ENCODE data around the gene TACR2.

GRCh38 chr10:69443354-69443753 is 26.6 kb upstream of the TACR2 start:
- TF ChIP-seq, protein P1, sequence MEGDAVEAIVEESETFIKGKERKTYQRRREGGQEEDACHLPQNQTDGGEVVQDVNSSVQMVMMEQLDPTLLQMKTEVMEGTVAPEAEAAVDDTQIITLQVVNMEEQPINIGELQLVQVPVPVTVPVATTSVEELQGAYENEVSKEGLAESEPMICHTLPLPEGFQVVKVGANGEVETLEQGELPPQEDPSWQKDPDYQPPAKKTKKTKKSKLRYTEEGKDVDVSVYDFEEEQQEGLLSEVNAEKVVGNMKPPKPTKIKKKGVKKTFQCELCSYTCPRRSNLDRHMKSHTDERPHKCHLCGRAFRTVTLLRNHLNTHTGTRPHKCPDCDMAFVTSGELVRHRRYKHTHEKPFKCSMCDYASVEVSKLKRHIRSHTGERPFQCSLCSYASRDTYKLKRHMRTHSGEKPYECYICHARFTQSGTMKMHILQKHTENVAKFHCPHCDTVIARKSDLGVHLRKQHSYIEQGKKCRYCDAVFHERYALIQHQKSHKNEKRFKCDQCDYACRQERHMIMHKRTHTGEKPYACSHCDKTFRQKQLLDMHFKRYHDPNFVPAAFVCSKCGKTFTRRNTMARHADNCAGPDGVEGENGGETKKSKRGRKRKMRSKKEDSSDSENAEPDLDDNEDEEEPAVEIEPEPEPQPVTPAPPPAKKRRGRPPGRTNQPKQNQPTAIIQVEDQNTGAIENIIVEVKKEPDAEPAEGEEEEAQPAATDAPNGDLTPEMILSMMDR (conservative IDR thresholded peaks at IDR 0.05) = no peak
- no peak for TF ChIP-seq ZFX (IDR thresholded peaks at IDR 0.05)

All from C4-2B (cell line).